ENCODE data around the gene RGS16. TPM values are rescaled to one million over a fixed set of nuclear protein-coding genes. Genes with fewer than 3 reads are reported as not detected.

Gene RGS16
- polyA plus RNA-seq, 1 of the 3 experiments (the other 2 are of a cell fraction): 0.79 TPM

DNA sequence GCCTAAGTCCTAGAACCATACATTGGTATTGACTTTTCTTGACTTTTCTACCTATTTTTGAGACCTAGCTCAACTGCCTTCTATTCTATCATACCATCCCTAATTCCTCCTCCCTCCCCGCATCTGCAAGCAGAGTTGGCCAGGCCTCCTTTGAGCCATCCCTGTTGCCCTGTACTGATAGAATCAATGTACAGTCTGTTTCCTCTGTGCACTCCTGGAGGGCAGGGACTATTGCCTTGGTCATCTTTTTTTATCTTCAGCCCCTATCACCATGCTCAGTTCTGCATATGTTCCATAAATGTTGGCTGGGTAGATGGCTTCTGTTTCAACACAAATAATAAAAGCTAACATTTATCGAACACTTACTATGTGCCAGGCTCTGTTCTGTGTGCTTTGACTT lies 4.0 kb upstream of the RGS16 start:
- no peak for TF ChIP-seq FOXM1 (IDR thresholded peaks at IDR 0.05; ENCODE audit: low read depth)
- TF ChIP-seq MXI1 (IDR thresholded peaks at IDR 0.05; ENCODE audit: low read depth, low read length): no peak
- TF ChIP-seq NFIC (IDR thresholded peaks at IDR 0.05; ENCODE audit: borderline replicate concordance): no peak
- peak; percentile 64 for TF ChIP-seq GATA2 (CRISPR knock-in tag; IDR thresholded peaks at IDR 0.05)
- 0 out of 4 replicates have a peak, but pooled peaks of 1 of the 2 experiments have one; percentile 34 for TF ChIP-seq EP300 (IDR thresholded peaks at IDR 0.05; ENCODE audit: borderline replicate concordance in 1 of 2, low read depth in 1 of 2, low read length in 1 of 2)
- TF ChIP-seq TAF1 (IDR thresholded peaks at IDR 0.05; ENCODE audit: borderline replicate concordance, low read depth, low read length): no peak
- 0 out of 2 replicates have a peak, but pooled peaks have one; percentile 29 for TF ChIP-seq FOXJ3 (CRISPR knock-in tag; IDR thresholded peaks at IDR 0.05)
- no peak for TF ChIP-seq TEAD4 (IDR thresholded peaks at IDR 0.05; ENCODE audit: borderline replicate concordance, insufficient read depth)
- CTCF ChIA-PET: interaction anchor here (0.6 to 17.7 kb wide), 5 partner anchors 9 to 179 kb away, joined by 3 to 829 read pairs (median 9); partner anchors contain the start of gene NPL
- DNase-seq: peak; percentile 44
- POLR2A ChIA-PET: no interaction called here
- Histone ChIP-seq H3K4me3 (ENCODE audit: low read depth in 2 of 2, low read length in 1 of 2) (no peak overlapping the region), H3K4me2 (no peak overlapping the region), H3K9ac (no peak overlapping the region), H3K9me3 (no peaks in the 10 kb centered on the region), H4K20me1 (ENCODE audit: insufficient read depth) (no peaks in the 10 kb centered on the region), H3K27ac (ENCODE audit: low read depth in 2 of 2, low read length in 1 of 2) (no peak overlapping the region; a peak in 1 of 4 replicates), H3K4me1 (ENCODE audit: control insufficient read depth in 1 of 2, insufficient read depth in 2 of 2, low read depth in 1 of 2, low read length in 1 of 2) (peaks cover 0 to 19% of the 10 kb centered on the region in 2 experiments; a peak in 2 of 4 replicates), H3K9me2 (no peaks in the 10 kb centered on the region), H2AFZ (ENCODE audit: low read depth) (0 out of 2 replicates have a peak overlapping the region, but pooled peaks have one; percentile 67), H3K36me3 (replicated peaks in 1 of 2; ENCODE audit: control insufficient read depth in 1 of 2, insufficient read depth in 2 of 2, low read length in 1 of 2) (no peaks in the 10 kb centered on the region), H3K79me2 (ENCODE audit: insufficient read depth) (no peaks in the 10 kb centered on the region), H3K27me3 (ENCODE audit: insufficient read depth) (no peaks in the 10 kb centered on the region), H3F3A (replicated peaks; ENCODE audit: insufficient read depth) (no peaks in the 10 kb centered on the region)
- 93% methylated on average over 2 of the region's 2 CpGs for WGBS (ENCODE audit: low lambda C conversion rate)

DNA sequence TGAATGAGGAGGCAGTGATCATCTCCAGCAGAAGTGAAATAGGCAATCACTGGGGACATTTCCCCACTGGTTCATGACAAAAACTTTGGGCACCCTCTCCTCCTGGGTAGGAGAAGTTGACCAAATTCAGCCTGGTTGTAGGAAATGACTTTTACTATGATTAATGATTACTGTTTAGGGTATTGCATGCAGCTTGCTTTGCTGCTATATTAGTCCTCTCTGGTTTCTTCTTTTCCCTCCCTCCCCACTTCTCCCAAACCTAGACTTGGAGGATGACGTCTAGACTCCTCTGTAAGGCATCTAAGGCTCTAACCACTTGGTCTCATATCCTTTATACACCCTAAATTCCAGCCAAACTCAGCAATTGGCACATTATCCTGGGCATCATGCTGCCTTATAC lies 3.4 kb upstream of the RGS16 start:
- Histone ChIP-seq H3K36me3 (replicated peaks in 1 of 2; ENCODE audit: control insufficient read depth in 1 of 2, insufficient read depth in 2 of 2, low read length in 1 of 2) (no peaks in the 10 kb centered on the region), H3K9me3 (no peaks in the 10 kb centered on the region), H3K79me2 (ENCODE audit: insufficient read depth) (no peaks in the 10 kb centered on the region), H3F3A (replicated peaks; ENCODE audit: insufficient read depth) (no peaks in the 10 kb centered on the region), H3K9me2 (no peaks in the 10 kb centered on the region), H3K4me1 (ENCODE audit: control insufficient read depth in 1 of 2, insufficient read depth in 2 of 2, low read depth in 1 of 2, low read length in 1 of 2) (peaks cover 0 to 25% of the 10 kb centered on the region in 2 experiments; a peak in 2 of 4 replicates), H3K9ac (no peak overlapping the region), H2AFZ (ENCODE audit: low read depth) (no peak overlapping the region), H3K4me2 (no peak overlapping the region), H3K27ac (ENCODE audit: low read depth in 2 of 2, low read length in 1 of 2) (no peak overlapping the region), H4K20me1 (ENCODE audit: insufficient read depth) (no peaks in the 10 kb centered on the region), H3K4me3 (ENCODE audit: low read depth in 2 of 2, low read length in 1 of 2) (no peak overlapping the region), H3K27me3 (ENCODE audit: insufficient read depth) (no peaks in the 10 kb centered on the region)
- WGBS (ENCODE audit: low lambda C conversion rate): 61% methylated on average over 1 of the region's 1 CpG
- TF ChIP-seq GABPA (IDR thresholded peaks at IDR 0.05; ENCODE audit: low read depth): no peak
- TF ChIP-seq EP300 (IDR thresholded peaks at IDR 0.05; ENCODE audit: borderline replicate concordance in 1 of 2, low read depth in 1 of 2, low read length in 1 of 2): no peak
- no peak for TF ChIP-seq SMC3 (IDR thresholded peaks at IDR 0.05; ENCODE audit: low read depth, low read length)
- TF ChIP-seq RCOR1 (IDR thresholded peaks at IDR 0.05; ENCODE audit: low read length): no peak
- no peak for TF ChIP-seq POLR2AphosphoS5 (IDR thresholded peaks at IDR 0.05; ENCODE audit: low read depth, low read length)
- TF ChIP-seq SIN3A (IDR thresholded peaks at IDR 0.05; ENCODE audit: borderline replicate concordance, low read depth, low read length): no peak
- TF ChIP-seq MXI1 (IDR thresholded peaks at IDR 0.05; ENCODE audit: low read depth, low read length): no peak
- no peak for TF ChIP-seq ELF1 (IDR thresholded peaks at IDR 0.05)
- TF ChIP-seq, protein P1, sequence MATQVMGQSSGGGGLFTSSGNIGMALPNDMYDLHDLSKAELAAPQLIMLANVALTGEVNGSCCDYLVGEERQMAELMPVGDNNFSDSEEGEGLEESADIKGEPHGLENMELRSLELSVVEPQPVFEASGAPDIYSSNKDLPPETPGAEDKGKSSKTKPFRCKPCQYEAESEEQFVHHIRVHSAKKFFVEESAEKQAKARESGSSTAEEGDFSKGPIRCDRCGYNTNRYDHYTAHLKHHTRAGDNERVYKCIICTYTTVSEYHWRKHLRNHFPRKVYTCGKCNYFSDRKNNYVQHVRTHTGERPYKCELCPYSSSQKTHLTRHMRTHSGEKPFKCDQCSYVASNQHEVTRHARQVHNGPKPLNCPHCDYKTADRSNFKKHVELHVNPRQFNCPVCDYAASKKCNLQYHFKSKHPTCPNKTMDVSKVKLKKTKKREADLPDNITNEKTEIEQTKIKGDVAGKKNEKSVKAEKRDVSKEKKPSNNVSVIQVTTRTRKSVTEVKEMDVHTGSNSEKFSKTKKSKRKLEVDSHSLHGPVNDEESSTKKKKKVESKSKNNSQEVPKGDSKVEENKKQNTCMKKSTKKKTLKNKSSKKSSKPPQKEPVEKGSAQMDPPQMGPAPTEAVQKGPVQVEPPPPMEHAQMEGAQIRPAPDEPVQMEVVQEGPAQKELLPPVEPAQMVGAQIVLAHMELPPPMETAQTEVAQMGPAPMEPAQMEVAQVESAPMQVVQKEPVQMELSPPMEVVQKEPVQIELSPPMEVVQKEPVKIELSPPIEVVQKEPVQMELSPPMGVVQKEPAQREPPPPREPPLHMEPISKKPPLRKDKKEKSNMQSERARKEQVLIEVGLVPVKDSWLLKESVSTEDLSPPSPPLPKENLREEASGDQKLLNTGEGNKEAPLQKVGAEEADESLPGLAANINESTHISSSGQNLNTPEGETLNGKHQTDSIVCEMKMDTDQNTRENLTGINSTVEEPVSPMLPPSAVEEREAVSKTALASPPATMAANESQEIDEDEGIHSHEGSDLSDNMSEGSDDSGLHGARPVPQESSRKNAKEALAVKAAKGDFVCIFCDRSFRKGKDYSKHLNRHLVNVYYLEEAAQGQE (IDR thresholded peaks at IDR 0.05; ENCODE audit: low read depth, low read length): no peak
- no peak for TF ChIP-seq NFIC (IDR thresholded peaks at IDR 0.05; ENCODE audit: borderline replicate concordance)
- no peak for TF ChIP-seq NRF1 (IDR thresholded peaks at IDR 0.05; ENCODE audit: low read depth, low read length)
- no peak for TF ChIP-seq RXRA (IDR thresholded peaks at IDR 0.05; ENCODE audit: borderline replicate concordance, low read depth)
- no peak for DNase-seq
- POLR2A ChIA-PET: no interaction called here
- CTCF ChIA-PET: interaction anchor here (0.6 to 17.7 kb wide), 5 partner anchors 9 to 180 kb away, joined by 3 to 829 read pairs (median 6); partner anchors contain the start of gene NPL
